HCT116 (cell line): ENCODE data around the gene WIPF3.

Source experiments
- EGR1 ChIP-seq: IDR thresholded peaks from 2 replicates; pipeline ENCODE4 v1.6.1; 2012; ENCODE audit warnings: low read depth
- ELF1 ChIP-seq: IDR thresholded peaks from 2 replicates; pipeline ENCODE4 v1.6.1; 2012; ENCODE audit warnings: low read depth, borderline replicate concordance
- EZH2 ChIP-seq: fragments of 200-600 bp; sonication (generic); IDR thresholded peaks from 2 replicates; pipeline ENCODE4 v1.6.1; 2017; ENCODE audit warnings: antibody characterized with exemption, mixed run types
- POLR2A ChIP-seq: IDR thresholded peaks from 2 replicates; pipeline ENCODE4 v1.7.0; 2011; ENCODE audit warnings: borderline replicate concordance; ENCODE audit not compliant: insufficient read depth, insufficient read length; ENCODE audit errors: extremely low read depth
- POLR2AphosphoS5 ChIP-seq: IDR thresholded peaks from 2 replicates; pipeline ENCODE4 v1.6.1; 2011; ENCODE audit warnings: mild to moderate bottlenecking, low read depth, low read length, moderate library complexity
- SIN3A ChIP-seq: IDR thresholded peaks from 2 replicates; pipeline ENCODE4 v1.6.1; 2012; ENCODE audit warnings: low read depth
- SP1 ChIP-seq: IDR thresholded peaks from 2 replicates; pipeline ENCODE4 v1.6.1; 2012; ENCODE audit warnings: low read depth
- ZBTB33 ChIP-seq: IDR thresholded peaks from 2 replicates; pipeline ENCODE4 v1.6.1; 2011; ENCODE audit warnings: mild to moderate bottlenecking, low read length, moderate library complexity; ENCODE audit not compliant: insufficient replicate concordance; ENCODE audit errors: extremely low read depth
- ZNF274 ChIP-seq: fragments of 200-500 bp; sonication (Bioruptor generic); IDR thresholded peaks from 2 replicates; pipeline ENCODE4 v1.6.1; 2014; ENCODE audit warnings: mild to moderate bottlenecking, low read depth, low read length, inconsistent platforms
- TF ChIP-seq, protein P1 (sequence below), 3 experiments: fragments of 200-600 bp in 1 of 3; sonication (generic) in 1 of 3; IDR thresholded peaks in 2 of 3; conservative IDR thresholded peaks in 1 of 3; 2 replicates each; pipeline ENCODE4 v1.5.1; 2012 to 2017; ENCODE audit warnings: low read depth in 2 of 3, low read length in 2 of 3, antibody characterized with exemption in 1 of 3, borderline replicate concordance in 1 of 3, control low read depth in 1 of 3, mild to moderate bottlenecking in 1 of 3, mixed read lengths in 1 of 3, mixed run types in 1 of 3, moderate library complexity in 1 of 3; ENCODE audit not compliant: insufficient read depth in 1 of 3

- TF ChIP-seq EGR1 (no peak), POLR2A (no peak), ZNF274 (no peak), EZH2 (no peak), ZBTB33 (no peak), ELF1 (no peak), SP1 (no peak), SIN3A (no peak), POLR2AphosphoS5 (no peak)
- TF ChIP-seq, protein P1, sequence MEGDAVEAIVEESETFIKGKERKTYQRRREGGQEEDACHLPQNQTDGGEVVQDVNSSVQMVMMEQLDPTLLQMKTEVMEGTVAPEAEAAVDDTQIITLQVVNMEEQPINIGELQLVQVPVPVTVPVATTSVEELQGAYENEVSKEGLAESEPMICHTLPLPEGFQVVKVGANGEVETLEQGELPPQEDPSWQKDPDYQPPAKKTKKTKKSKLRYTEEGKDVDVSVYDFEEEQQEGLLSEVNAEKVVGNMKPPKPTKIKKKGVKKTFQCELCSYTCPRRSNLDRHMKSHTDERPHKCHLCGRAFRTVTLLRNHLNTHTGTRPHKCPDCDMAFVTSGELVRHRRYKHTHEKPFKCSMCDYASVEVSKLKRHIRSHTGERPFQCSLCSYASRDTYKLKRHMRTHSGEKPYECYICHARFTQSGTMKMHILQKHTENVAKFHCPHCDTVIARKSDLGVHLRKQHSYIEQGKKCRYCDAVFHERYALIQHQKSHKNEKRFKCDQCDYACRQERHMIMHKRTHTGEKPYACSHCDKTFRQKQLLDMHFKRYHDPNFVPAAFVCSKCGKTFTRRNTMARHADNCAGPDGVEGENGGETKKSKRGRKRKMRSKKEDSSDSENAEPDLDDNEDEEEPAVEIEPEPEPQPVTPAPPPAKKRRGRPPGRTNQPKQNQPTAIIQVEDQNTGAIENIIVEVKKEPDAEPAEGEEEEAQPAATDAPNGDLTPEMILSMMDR (IDR thresholded peaks at IDR 0.05 in 2 of 3, conservative IDR thresholded peaks at IDR 0.05 in 1 of 3; ENCODE audit: borderline replicate concordance in 1 of 3, insufficient read depth in 1 of 3, low read depth in 2 of 3, low read length in 2 of 3) = no peak
Measured at GRCh38 chr7:29883462-29884398, 77.4 kb downstream of the WIPF3 start.
